ENCODE measurements around the gene HPS1.

The HPS1 gene

DNA sequence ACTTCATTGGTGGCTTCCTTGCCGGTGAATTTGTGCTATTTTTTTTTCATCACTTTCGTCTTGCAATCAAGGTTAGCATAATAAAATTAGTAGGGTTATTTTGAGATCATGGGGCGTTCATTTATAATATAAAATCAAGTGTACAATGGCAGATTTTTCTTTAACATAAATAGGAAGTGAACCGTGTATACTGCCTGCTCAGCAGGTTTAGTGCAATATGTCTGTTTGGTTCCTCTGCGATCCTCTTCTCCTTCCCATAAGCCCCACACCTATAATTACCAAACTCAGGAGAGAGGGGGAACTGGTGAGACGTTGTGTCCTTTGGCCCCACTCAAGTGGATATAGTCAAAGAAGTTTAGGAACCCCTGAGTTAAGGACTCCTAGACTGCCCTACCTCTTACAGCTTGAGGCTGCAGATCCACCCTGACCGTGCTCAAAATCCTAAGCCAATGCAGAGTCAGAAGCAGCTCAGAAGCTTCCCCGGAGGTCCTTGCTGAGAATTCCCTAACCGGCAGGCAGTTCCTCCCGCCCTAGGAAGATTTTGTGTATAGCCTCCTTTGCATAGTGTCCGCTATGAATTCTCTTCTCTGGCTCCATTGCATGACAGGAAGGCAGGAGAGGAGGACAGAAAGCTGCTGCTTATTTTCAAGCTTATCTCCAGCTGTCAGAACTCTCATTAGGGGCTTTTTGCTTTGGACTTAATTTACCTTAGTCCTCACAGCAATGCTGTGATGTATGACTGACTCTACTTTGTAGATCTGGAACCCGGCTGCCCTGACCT is 73.3 kb downstream of the HPS1 start:
- CTCF ChIA-PET = no interaction called here
- H3K4me3 Mint-ChIP-seq = no peak overlapping the region
- H3K4me1 Mint-ChIP-seq = no peaks in the 10 kb centered on the region

DNA sequence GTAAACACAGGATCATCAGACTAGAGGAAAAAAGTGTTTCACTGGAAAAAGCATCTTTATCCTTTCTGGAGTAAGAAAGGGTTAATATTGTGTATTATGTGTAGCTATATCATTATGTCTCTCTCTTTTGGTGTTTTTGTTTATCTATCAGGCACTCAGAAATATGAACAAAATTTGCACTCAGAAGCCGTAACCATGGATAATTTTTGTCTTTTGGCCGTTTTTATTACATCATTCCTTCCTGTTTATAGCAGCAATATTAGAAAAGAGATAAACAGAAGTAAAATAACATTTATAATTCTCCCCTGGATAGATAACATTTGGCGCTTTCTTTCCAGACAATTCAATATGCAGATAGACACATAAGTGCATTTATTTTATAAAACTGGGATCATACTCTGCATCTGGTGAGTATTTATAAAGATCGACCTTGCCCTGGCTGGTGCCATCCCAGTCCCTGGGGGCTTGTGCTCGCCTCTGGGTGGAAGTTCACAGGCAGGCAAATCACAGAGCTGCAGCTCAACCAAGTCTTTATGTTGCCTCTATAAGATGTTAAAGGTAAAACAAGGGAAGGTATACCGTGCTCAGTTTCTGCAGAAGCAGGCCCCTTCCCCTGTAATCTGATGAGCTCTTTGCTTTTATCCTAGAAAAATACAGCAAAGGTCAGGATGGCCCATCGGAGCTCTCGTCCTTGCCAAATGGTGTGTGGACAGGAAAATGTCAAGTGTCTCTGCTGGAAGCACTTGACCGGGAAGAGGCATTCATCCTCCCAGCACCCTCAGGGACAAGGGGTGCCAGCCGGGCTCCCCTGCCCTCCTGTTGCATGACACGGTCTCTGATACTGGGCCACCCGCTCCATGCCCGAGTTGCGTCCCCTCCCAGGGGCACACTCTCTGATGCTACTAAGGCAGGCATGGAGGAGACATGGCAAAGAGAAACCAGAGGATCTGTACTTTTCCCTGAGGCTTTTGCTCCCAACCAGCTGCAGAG is 75.6 kb downstream of the HPS1 start:
- CTCF ChIA-PET = no interaction called here
- Mint-ChIP-seq H3K9me3 (no peaks in the 10 kb centered on the region), H3K4me3 (no peak overlapping the region), H3K4me1 (no peaks in the 10 kb centered on the region), H3K36me3 (no peaks in the 10 kb centered on the region), H3K27me3 (peaks cover 37% of the 10 kb centered on the region), H3K27ac (no peak overlapping the region)
- no peak for DNase-seq

More for the DNA sequence above, 73.3 kb downstream of the HPS1 start:
- Mint-ChIP-seq H3K27me3 (peaks cover 33% of the 10 kb centered on the region), H3K27ac (no peak overlapping the region), H3K36me3 (no peaks in the 10 kb centered on the region), H3K9me3 (peaks cover 3% of the 10 kb centered on the region)
- no peak for DNase-seq

DNA sequence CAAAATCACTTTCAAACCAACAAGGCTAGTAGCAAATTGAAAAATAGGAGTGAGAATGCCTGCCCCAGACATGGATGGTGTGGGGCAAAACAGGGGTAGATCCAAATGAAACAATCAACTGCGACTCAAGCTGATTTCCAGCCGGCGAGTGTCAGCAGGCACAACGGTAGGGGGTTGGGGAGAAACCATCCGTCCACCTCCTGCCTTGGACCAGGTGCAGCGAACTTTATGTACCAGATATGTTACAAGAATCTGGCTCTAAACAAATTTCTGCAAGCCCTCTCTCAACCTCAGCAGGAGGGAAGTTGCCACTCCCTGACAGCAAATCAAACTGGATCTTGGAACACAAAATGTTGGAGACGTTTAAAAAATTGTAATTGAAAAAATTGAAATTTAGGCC is 76.9 kb downstream of the HPS1 start:
- Mint-ChIP-seq H3K27ac (no peak overlapping the region), H3K4me1 (no peaks in the 10 kb centered on the region), H3K36me3 (no peaks in the 10 kb centered on the region), H3K9me3 (no peaks in the 10 kb centered on the region), H3K4me3 (no peak overlapping the region), H3K27me3 (peaks cover 35% of the 10 kb centered on the region)
- DNase-seq = no peak
- CTCF ChIA-PET = no interaction called here

DNA sequence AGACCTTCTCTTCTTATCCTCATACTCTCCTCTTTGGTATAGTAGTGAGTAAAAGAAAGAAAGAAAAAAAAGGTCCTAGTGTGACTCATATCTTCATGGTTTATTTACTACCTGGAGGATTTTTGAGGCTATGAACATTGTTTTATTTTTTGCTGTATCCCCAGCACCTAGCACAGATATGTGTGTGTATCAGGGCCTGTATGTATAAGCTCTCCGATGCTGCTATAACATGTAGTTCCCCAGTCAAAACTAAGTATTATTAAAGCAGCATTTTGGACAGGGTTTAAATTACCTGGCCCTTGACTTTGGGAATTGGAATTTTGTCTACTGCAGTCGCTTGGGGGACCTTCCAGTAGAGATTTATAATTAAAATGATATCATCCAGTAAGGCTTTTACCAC is 78.1 kb downstream of the HPS1 start:
- H3K9me3 Mint-ChIP-seq = no peaks in the 10 kb centered on the region

DNA sequence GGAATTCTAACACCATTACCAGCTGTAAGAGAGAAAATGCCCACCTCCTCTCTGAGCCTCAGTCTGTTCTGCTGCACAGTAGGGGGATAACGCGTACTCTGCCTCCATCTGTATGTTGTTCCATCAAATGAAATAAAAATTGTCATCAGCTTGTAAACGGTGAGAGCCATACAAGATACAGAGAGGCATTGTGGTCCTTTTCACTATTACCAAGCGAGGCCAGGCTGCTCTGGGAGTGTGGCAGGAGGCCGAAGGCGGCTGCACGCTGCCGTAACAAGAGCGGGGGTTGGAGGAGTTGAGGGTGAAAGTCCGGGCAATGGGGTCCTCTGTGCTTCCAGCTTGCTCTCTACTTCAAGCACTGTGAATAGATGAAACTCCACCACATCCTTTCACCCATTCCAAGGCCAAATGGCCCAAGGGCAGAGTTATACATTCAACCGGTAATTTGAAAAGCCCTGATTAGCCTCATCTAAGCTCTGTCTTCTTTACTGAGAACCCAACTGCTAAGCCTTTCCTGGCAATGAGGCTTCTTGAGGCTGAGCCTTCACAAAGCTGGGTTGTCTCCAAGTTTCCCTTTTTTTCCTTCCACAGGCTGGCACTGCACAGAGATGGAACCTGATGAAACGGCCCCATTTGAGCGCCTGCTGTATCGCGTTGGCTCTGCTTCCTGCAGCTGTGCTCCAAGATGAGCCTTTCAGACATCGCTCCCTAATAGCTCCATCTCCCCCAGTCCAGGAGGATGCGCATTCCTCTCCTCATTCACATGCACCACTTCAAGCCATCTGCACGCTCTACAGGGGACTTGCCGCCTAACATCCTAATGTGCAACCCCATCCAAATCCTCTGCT is 78.9 kb downstream of the HPS1 start:
- no peak overlapping the region for H3K27ac Mint-ChIP-seq
- CTCF ChIA-PET = no interaction called here
- H3K9me3 Mint-ChIP-seq = no peaks in the 10 kb centered on the region
- H3K36me3 Mint-ChIP-seq = no peaks in the 10 kb centered on the region
- H3K27me3 Mint-ChIP-seq = peaks cover 24% of the 10 kb centered on the region
- no peak overlapping the region for H3K4me3 Mint-ChIP-seq
- H3K4me1 Mint-ChIP-seq = no peaks in the 10 kb centered on the region
- no peak for DNase-seq

More for the DNA sequence above, 78.1 kb downstream of the HPS1 start:
- no peak overlapping the region for H3K4me3 Mint-ChIP-seq
- H3K27ac Mint-ChIP-seq = no peak overlapping the region
- DNase-seq = no peak
- no peaks in the 10 kb centered on the region for H3K4me1 Mint-ChIP-seq
- peaks cover 24% of the 10 kb centered on the region for H3K27me3 Mint-ChIP-seq
- H3K36me3 Mint-ChIP-seq = no peaks in the 10 kb centered on the region
- CTCF ChIA-PET = no interaction called here
